ENCODE results near the gene FRK. TPM values are rescaled to one million over a fixed set of nuclear protein-coding genes. Genes with fewer than 3 reads are reported as not detected.

FRK gene
- polyA plus RNA-seq, 2 of the 4 experiments (the other 2 are of a cell fraction): 2.2 to 8.9 TPM

- DNase-seq (ENCODE audit: low read depth in 1 of 2, low spot score in 1 of 2) (no peak), FAIRE-seq (no peak), ATAC-seq (no peak)
- Histone ChIP-seq H3K27ac (no peak overlapping the region), H3K4me2 (no peak overlapping the region), H3K4me3 (no peak overlapping the region), H3K4me1 (no peaks in the 10 kb centered on the region), H3K9me3 (no peaks in the 10 kb centered on the region)
- ChIA-PET POLR2A (no interaction called here), CTCF (no interaction called here)
- WGBS (ENCODE audit: missing lambda C conversion rate): 45% methylated on average over 2 of the region's 2 CpGs
- TF ChIP-seq HDAC2 (IDR thresholded peaks at IDR 0.05) (no peak), MAX (IDR thresholded peaks at IDR 0.05) (no peak), NR3C1 (IDR thresholded peaks at IDR 0.05) (no peak), KDM5A (IDR thresholded peaks at IDR 0.05) (no peak), CHD4 (IDR thresholded peaks at IDR 0.05; ENCODE audit: borderline replicate concordance) (no peak), ATOH8 (CRISPR knock-in tag; IDR thresholded peaks at IDR 0.05; ENCODE audit: low read depth) (no peak), RCOR1 (IDR thresholded peaks at IDR 0.05; ENCODE audit: low read depth, low read length) (no peak), EHF (CRISPR knock-in tag; IDR thresholded peaks at IDR 0.05) (no peak), HEYL (CRISPR knock-in tag; IDR thresholded peaks at IDR 0.05) (no peak), ZNF302 (CRISPR knock-in tag; IDR thresholded peaks at IDR 0.05) (no peak), USF2 (IDR thresholded peaks at IDR 0.05) (no peak), ESRRA (IDR thresholded peaks at IDR 0.05; ENCODE audit: borderline replicate concordance, low read length) (no peak), RFX5 (IDR thresholded peaks at IDR 0.05) (no peak), ZSCAN20 (CRISPR knock-in tag; IDR thresholded peaks at IDR 0.05) (no peak), ELK1 (IDR thresholded peaks at IDR 0.05; ENCODE audit: low read depth, low read length) (no peak), HMGXB4 (CRISPR knock-in tag; IDR thresholded peaks at IDR 0.05; ENCODE audit: borderline replicate concordance) (no peak)
Measured at GRCh38 chr6:115882771-115883170, 177.9 kb downstream of the FRK start.

- CTCF ChIA-PET: no interaction called here
- 50% methylated on average over 5 of the region's 5 CpGs for WGBS (ENCODE audit: missing lambda C conversion rate)
- Histone ChIP-seq H3K4me1 (no peaks in the 10 kb centered on the region), H3K4me2 (no peak overlapping the region), H3K9me3 (no peaks in the 10 kb centered on the region), H3K27ac (no peak overlapping the region), H3K4me3 (no peak overlapping the region)
- TF ChIP-seq ZSCAN20 (CRISPR knock-in tag; IDR thresholded peaks at IDR 0.05): no peak
- no peak for TF ChIP-seq FOXS1 (CRISPR knock-in tag; IDR thresholded peaks at IDR 0.05)
- TF ChIP-seq HDAC2 (IDR thresholded peaks at IDR 0.05): no peak
- no peak for TF ChIP-seq FOSL2 (IDR thresholded peaks at IDR 0.05)
- no peak for TF ChIP-seq FOSL2 (CRISPR knock-in tag; IDR thresholded peaks at IDR 0.05)
- TF ChIP-seq SREBF2 (IDR thresholded peaks at IDR 0.05): no peak
- no peak for TF ChIP-seq CEBPB (IDR thresholded peaks at IDR 0.05)
- TF ChIP-seq RNF2 (IDR thresholded peaks at IDR 0.05; ENCODE audit: borderline replicate concordance, low read depth): no peak
- no peak for TF ChIP-seq TFCP2L1 (CRISPR knock-in tag; IDR thresholded peaks at IDR 0.05)
- no peak for TF ChIP-seq HEYL (CRISPR knock-in tag; IDR thresholded peaks at IDR 0.05)
- TF ChIP-seq CHD2 (IDR thresholded peaks at IDR 0.05; ENCODE audit: low read length, partially characterized antibody): no peak
- no peak for TF ChIP-seq GATA3 (IDR thresholded peaks at IDR 0.05; ENCODE audit: borderline replicate concordance)
- no peak for TF ChIP-seq POLR2A (IDR thresholded peaks at IDR 0.05; ENCODE audit: low read length)
- no peak for TF ChIP-seq HOXB13 (CRISPR knock-in tag; IDR thresholded peaks at IDR 0.05; ENCODE audit: low read depth)
- no peak for TF ChIP-seq KDM1A (IDR thresholded peaks at IDR 0.05; ENCODE audit: low read depth)
- TF ChIP-seq RCOR1 (IDR thresholded peaks at IDR 0.05; ENCODE audit: low read depth, low read length): no peak
- TF ChIP-seq ATOH8 (CRISPR knock-in tag; IDR thresholded peaks at IDR 0.05; ENCODE audit: low read depth): no peak
- ATAC-seq (no peak), DNase-seq (ENCODE audit: low read depth in 1 of 2, low spot score in 1 of 2) (no peak), FAIRE-seq (no peak)
- POLR2A ChIA-PET: no interaction called here
Measured at GRCh38 chr6:115882174-115882573, 178.5 kb downstream of the FRK start.
